Neural progenitor cell (in vitro differentiated cells): ENCODE measurements around the gene RINL.

ENCODE experiments used
- EZH2 ChIP-seq: fragments of 200-600 bp; sonication (generic); IDR thresholded peaks from 2 replicates; pipeline ENCODE4 v1.6.1; 2017; ENCODE audit warnings: antibody characterized with exemption, mild to moderate bottlenecking, moderate library complexity
- TF ChIP-seq, protein P1 (sequence below): fragments of 200-600 bp; sonication (generic); IDR thresholded peaks from 2 replicates; pipeline ENCODE4 v1.5.1; 2017; ENCODE audit warnings: antibody characterized with exemption, mild to moderate bottlenecking

- TF ChIP-seq, protein P1, sequence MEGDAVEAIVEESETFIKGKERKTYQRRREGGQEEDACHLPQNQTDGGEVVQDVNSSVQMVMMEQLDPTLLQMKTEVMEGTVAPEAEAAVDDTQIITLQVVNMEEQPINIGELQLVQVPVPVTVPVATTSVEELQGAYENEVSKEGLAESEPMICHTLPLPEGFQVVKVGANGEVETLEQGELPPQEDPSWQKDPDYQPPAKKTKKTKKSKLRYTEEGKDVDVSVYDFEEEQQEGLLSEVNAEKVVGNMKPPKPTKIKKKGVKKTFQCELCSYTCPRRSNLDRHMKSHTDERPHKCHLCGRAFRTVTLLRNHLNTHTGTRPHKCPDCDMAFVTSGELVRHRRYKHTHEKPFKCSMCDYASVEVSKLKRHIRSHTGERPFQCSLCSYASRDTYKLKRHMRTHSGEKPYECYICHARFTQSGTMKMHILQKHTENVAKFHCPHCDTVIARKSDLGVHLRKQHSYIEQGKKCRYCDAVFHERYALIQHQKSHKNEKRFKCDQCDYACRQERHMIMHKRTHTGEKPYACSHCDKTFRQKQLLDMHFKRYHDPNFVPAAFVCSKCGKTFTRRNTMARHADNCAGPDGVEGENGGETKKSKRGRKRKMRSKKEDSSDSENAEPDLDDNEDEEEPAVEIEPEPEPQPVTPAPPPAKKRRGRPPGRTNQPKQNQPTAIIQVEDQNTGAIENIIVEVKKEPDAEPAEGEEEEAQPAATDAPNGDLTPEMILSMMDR, result no peak
- TF ChIP-seq EZH2, result no peak
These were observed 36.8 kb downstream of the RINL start for GRCh38 chr19:38841180-38841766.
